ENCODE data around the gene AOPEP. TPM values are rescaled to one million over a fixed set of nuclear protein-coding genes. Genes with fewer than 3 reads are reported as not detected.

Gene AOPEP
- total and polyA plus RNA-seq, 2 of the 13 experiments (the other 11 are each of a cell fraction or from before 2014, with no cell fraction given) = 22.2 to 41.6 TPM

GRCh38 chr9:94819161-94819687 is 92.7 kb downstream of the AOPEP start:
- no peak overlapping the region for H2AFZ ChIP-seq (ENCODE audit: low read length)
- no peaks in the 10 kb centered on the region for H3K27me3 ChIP-seq (ENCODE audit: control insufficient read depth in 1 of 2, insufficient read depth in 2 of 2, low read length in 2 of 2)
- POLR2A ChIA-PET = interaction anchor here (1.0 kb wide), 1 partner anchor 81 kb away, joined by 3 read pairs; no protein-coding TSS in a partner anchor
- H3K4me1 ChIP-seq (ENCODE audit: insufficient read depth, low read length) = peaks cover 24% of the 10 kb centered on the region
- no peaks in the 10 kb centered on the region for H3K36me3 ChIP-seq (replicated peaks in 1 of 2; ENCODE audit: control insufficient read depth in 1 of 2, insufficient read depth in 2 of 2, low read length in 2 of 2)
- CTCF ChIA-PET (ENCODE audit: low intra/inter-chr PET ratio, low total read pairs) = no interaction called here
- ATAC-seq = peak; percentile 30; the same call in 2 of the 3 replicates
- in situ Hi-C loops (cut with HindIII; ENCODE audit: extremely low pct_ligation_motif_present, low pct_unique_long_range_greater_than_20kb) (no loop called here), intact Hi-C loops (cut with micrococcal nuclease; ENCODE audit: unreplicated experiment) (no loop called here)
- no peak for DNase-seq (ENCODE audit: low spot score)
- no peak overlapping the region for H3K9ac ChIP-seq (ENCODE audit: insufficient read depth, low read depth, low read length)
- H3K27ac ChIP-seq (ENCODE audit: extremely low read length, insufficient read depth, low read length) = no peak overlapping the region
- no peak overlapping the region for H3K4me3 ChIP-seq (replicated peaks in 1 of 3; ENCODE audit: insufficient read depth in 1 of 3, low read depth in 2 of 3, low read length in 3 of 3)
- no peak for FAIRE-seq
- H4K20me1 ChIP-seq (ENCODE audit: insufficient read depth, low read length) = no peaks in the 10 kb centered on the region
- no peaks in the 10 kb centered on the region for H3K79me2 ChIP-seq (ENCODE audit: insufficient read depth, low read length)
- TF ChIP-seq ZNF546 (CRISPR knock-in tag; conservative IDR thresholded peaks at IDR 0.05) (no peak), NCOA5 (CRISPR knock-in tag; IDR thresholded peaks at IDR 0.05) (no peak), SNAPC4 (CRISPR knock-in tag; IDR thresholded peaks at IDR 0.05) (no peak), ZNF275 (CRISPR knock-in tag; IDR thresholded peaks at IDR 0.05; ENCODE audit: borderline replicate concordance) (no peak)
- 87% methylated on average over 8 of the region's 8 CpGs for WGBS (ENCODE audit: low lambda C conversion rate)
- BruUV-seq (replicated peaks) = no TSS peak
- no peaks in the 10 kb centered on the region for H3K9me3 ChIP-seq (ENCODE audit: low read length)
- H3K4me2 ChIP-seq (ENCODE audit: low read depth, low read length) = no peak overlapping the region
